ENCODE results near the gene RHOB. TPM values are rescaled to one million over a fixed set of nuclear protein-coding genes. Genes with fewer than 3 reads are reported as not detected.
"Not testable (repeated sequence)": the region's sequence is repeated elsewhere in the genome, so short reads cannot be mapped to it uniquely, and the experiment has no call there.

Gene RHOB
- total RNA-seq, 1 donor: 142 TPM

DNA sequence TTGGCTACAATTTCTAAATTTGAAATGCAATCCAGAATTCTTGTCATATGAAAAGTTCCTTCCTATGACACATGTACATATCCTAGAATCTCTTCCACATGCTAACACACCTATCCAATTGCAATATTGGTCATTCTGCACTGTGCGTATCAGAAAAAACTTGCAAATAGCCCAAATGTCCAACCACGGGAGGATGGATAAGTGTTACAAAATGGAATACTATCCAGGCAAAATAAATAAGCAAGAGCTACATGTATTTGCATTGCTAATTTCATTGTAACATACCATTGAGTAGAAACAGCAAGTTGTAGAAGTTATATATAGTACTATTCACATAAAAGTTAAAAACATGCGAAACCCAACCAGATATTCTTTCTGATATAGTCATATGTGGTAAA is 15.6 kb upstream of the RHOB start:
- no peak for DNase-seq (ENCODE audit: low read depth)
- H3K4me3 ChIP-seq (ENCODE audit: low read depth, low read length): no peak overlapping the region
- TF ChIP-seq, protein P1, sequence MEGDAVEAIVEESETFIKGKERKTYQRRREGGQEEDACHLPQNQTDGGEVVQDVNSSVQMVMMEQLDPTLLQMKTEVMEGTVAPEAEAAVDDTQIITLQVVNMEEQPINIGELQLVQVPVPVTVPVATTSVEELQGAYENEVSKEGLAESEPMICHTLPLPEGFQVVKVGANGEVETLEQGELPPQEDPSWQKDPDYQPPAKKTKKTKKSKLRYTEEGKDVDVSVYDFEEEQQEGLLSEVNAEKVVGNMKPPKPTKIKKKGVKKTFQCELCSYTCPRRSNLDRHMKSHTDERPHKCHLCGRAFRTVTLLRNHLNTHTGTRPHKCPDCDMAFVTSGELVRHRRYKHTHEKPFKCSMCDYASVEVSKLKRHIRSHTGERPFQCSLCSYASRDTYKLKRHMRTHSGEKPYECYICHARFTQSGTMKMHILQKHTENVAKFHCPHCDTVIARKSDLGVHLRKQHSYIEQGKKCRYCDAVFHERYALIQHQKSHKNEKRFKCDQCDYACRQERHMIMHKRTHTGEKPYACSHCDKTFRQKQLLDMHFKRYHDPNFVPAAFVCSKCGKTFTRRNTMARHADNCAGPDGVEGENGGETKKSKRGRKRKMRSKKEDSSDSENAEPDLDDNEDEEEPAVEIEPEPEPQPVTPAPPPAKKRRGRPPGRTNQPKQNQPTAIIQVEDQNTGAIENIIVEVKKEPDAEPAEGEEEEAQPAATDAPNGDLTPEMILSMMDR (IDR thresholded peaks at IDR 0.05; ENCODE audit: insufficient read depth, low read depth, low read length): no peak

DNA sequence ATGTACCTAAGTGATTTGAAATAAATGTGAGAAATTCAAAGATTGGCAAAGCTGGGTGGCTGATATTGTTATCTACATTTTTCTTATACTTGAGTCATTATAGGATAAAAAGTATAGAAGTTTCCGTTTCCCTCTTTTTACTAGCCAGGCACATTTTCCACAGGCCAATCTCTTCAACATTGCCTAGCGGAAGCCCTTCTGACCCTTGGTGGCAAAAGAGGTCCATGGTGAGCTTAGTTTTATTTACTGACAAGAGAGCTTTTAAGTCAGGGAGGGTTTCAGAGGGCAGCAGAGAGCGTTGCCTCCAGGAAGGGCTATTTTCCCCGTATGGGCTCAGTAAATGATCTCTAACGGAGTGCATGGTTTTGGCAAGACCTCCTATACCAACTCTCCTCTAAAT is 15.1 kb upstream of the RHOB start:
- TF ChIP-seq, protein P1 (IDR thresholded peaks at IDR 0.05; ENCODE audit: insufficient read depth, low read depth, low read length): no peak
- DNase-seq (ENCODE audit: low read depth): no peak
- H3K4me3 ChIP-seq (ENCODE audit: low read depth, low read length): no peak overlapping the region

DNA sequence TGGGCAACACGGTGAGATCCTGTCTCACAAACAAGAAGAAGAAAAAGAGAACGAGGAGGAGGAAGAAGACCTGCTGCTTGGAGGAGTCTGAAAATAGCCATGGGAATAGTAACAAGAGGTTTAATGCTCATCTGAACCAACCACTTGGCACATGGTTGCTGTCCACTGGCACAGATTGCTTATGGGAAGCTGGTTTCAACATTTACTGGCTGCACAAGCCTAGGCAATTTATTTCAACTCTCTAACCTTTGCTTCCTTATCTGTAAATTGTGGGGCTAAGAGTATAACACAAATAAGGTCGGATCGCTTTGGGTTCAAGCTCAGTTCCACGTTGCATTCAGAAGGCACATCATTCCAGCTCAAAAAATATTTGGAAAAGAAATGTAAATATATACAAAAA is 14.2 kb upstream of the RHOB start:
- no peak overlapping the region for H3K4me3 ChIP-seq (ENCODE audit: low read depth, low read length)
- DNase-seq (ENCODE audit: low read depth): no peak
- TF ChIP-seq, protein P1 (IDR thresholded peaks at IDR 0.05; ENCODE audit: insufficient read depth, low read depth, low read length): no peak

DNA sequence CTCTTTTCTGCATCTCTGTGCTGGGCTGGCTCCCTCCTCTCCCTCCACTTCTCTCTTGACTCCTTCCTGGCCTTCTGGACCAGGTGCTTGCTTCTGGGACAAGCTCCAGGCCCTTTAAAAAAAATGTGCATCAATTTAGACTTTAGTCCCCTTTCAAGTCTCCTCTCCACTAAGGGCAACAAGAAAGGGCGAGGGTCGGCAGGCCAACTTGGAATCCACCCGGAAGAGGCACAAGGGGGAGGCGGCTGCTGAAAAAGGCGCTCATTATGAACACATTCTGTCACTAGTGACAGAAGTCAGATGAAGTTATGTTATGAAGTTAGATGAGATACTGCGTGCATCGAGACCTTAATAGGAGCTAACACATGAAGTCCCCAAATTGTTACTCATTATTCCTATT is 13.6 kb upstream of the RHOB start:
- DNase-seq (ENCODE audit: low read depth): no peak
- TF ChIP-seq, protein P1 (IDR thresholded peaks at IDR 0.05; ENCODE audit: insufficient read depth, low read depth, low read length): no peak
- H3K4me3 ChIP-seq (ENCODE audit: low read depth, low read length): no peak overlapping the region

DNA sequence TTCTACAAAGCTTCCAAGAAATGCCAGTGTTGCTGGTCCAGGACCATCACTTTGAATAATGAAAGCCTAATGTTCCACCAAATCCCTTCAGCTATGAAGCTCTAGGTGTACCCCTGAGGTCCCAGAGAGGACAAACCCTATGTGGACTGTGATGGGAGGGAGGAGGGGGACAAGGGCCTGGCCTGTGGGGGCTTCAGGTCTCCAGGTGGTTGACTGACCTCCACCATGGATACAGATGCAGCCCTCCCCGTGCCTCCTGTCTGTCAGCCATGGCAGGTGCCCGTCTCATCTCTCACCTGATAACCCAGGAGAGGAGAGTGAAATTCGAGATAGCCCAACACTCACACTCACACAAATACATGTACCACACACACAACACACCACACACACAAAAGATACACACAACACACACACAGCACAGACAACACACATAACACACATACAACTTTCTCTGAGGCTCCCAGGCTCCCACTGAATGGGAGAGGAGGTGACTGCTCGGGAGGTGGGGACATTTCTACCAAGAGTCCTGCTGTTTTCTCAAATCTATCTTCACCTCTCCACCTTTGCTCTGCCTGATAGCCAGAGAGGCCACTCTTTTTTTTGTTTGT is 12.8 kb upstream of the RHOB start:
- TF ChIP-seq, protein P1 (IDR thresholded peaks at IDR 0.05; ENCODE audit: insufficient read depth, low read depth, low read length): no peak
- no peak for DNase-seq (ENCODE audit: low read depth)
- H3K4me3 ChIP-seq (ENCODE audit: low read depth, low read length): no peak overlapping the region

DNA sequence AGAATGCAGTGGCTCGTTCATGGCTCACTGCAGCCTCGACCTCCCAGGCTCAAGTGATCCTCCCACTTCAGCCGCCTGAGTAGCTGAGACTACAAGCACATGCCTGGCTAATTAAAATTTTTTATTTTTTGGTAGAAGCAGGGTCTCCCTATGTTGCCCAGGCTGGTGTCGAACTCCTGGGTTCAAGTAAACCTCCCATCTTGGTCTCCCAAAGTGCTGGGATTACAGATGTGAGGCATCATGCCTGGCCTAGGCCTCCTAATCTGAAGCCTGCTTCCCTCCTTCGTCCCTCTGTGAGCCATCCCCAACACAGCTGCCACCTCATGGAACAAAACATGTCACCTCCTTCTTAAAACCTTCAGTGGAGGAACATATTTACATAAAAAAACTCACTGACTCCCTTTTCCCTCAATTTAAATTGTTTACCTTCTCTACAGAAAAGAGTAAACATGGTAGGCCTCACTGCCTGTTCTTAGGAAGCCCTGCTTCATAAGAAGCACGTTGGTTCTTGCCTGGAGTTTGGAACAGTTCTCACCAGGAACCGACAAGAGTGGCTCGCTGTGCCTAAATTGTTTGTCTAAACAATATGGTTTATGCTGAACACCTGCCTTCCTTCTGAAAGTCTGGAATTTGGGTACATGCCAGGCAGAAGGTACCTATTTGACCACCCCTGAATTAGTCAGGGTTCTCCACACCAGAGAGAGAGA is 12.1 kb upstream of the RHOB start:
- TF ChIP-seq, protein P1 (IDR thresholded peaks at IDR 0.05; ENCODE audit: insufficient read depth, low read depth, low read length): no peak
- H3K4me3 ChIP-seq (ENCODE audit: low read depth, low read length): no peak overlapping the region

DNA sequence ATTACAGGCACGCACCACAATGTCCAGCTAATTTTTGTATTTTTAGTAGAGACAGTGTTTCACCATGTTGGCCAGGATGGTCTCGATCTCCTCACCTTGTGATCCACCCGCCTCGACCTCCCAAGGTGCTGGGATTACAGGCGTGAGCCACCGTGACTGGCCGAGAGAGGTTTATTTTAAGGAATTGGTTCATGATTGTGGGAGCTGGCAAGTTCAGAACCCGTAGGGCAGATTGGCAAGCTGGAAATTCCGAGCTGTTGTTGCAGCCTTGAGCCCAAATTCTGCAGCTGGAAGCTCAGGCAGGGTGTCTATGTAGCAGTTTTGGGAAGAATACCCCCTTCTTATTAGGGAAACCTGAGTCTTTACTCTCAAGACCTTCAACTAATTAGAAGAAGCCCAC is 11.4 kb upstream of the RHOB start:
- DNase-seq (ENCODE audit: low read depth); H3K4me3 ChIP-seq (ENCODE audit: low read depth, low read length): not testable (repeated sequence)

More for the DNA sequence above, 12.1 kb upstream of the RHOB start:
- DNase-seq (ENCODE audit: low read depth): no peak

Data from fibroblast of villous mesenchyme (primary cell).